HFF-Myc (cell line): ENCODE data around the gene ST13.
"Not testable (repeated sequence)": the region's sequence is repeated elsewhere in the genome, so short reads cannot be mapped to it uniquely, and the experiment has no call there.

Experiments
- DNase-seq: peaks from one replicate; pipeline ENCODE4 v3.0.0-alpha.2; 2011; ENCODE audit warnings: low read depth; ENCODE audit errors: extremely low read depth
- H3K4me3 ChIP-seq: replicated peaks from 2 replicates; pipeline ENCODE4 v1.5.1; 2011; ENCODE audit warnings: low read depth, mild to moderate bottlenecking, control low read depth, low read length
- CTCF ChIP-seq: IDR thresholded peaks from 2 replicates; pipeline ENCODE4 v1.5.1; 2012; ENCODE audit warnings: mild to moderate bottlenecking, low read depth, low read length, control low read depth; ENCODE audit errors: missing control alignments

Gene ST13

DNA sequence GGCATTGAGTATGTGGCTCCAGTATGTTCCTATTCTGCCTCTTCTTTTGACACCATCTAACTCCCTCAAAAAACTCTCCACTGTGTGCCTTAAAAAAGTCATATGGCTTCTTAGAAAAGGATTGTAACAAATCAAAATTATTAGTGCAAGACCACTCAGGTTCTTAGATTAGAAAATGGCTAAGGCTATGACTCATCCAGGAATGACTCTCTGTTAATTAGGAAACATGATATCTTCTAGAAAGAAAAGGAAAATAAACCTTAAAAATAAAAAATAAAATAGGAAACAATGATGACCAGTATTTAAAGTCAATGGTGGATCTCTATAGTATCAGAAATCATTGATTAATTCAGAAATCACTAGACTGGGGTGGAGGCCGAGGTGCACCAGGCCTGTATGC, 59.0 kb downstream of the ST13 start:
- no peak overlapping the region for H3K4me3 ChIP-seq
- no peak for TF ChIP-seq CTCF
- DNase-seq = no peak

DNA sequence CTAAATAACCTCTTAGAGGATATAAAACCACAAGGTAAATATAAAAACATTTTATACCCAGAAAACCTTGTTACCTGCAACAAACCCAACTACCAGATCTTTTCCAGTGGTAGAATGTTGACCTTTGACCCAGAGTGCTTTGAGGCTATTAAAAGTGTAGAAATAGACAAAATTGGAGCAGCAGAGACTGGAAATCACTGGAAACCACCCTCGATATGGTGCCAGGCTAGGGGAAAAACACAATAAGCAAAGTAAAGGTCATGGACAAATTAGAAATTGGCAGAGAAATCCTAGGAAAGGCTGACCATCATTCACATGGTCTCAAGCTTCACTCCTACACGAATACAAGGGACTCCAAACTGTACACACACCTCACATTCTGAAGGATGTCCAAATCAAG, 64.0 kb downstream of the ST13 start:
- no peak overlapping the region for H3K4me3 ChIP-seq
- no peak for TF ChIP-seq CTCF
- no peak for DNase-seq

DNA sequence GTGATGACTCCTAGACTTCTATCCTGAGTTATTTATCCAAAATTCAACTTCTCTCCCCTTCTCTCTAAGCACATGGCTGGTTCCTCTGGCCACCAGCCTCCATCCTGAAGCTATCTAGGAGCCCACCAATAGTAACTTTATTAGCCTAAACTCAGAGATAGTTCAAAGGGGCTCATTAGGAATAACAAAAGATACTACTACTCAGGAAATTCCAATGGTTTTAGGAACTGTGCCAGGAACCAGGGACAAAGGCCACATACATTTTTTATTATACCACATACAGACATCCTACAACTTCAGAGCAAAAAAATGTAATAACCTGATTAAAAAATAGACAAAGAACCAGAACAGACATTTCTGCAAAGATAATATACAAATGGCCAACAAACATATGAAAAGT, 65.2 kb downstream of the ST13 start:
- no peak for TF ChIP-seq CTCF
- DNase-seq = peak; percentile 25
- no peak overlapping the region for H3K4me3 ChIP-seq

GRCh38 chr22:40789131-40789530, 67.3 kb downstream of the ST13 start:
- no peak overlapping the region for H3K4me3 ChIP-seq
- DNase-seq = no peak
- no peak for TF ChIP-seq CTCF

DNA sequence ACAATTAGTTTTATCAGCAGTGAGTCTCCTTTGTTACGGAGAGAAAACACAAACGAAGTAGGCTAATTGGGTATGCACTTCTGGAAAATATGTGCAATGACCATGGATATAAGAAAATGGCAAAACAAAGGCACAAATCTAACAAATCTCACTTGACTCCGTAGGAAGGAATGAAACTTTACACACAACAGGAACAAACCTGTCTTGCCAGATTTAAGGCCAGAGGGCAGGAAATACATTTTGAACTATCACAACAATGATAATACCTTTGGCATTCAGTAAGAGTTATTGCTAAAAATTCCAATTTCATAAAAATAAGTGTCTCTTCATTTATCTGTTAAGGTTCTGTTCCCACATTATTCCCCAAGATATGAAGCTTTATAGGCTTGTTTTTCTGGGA, 73.9 kb downstream of the ST13 start:
- H3K4me3 ChIP-seq = no peak overlapping the region
- no peak for DNase-seq
- TF ChIP-seq CTCF = no peak

- not testable (repeated sequence) for H3K4me3 ChIP-seq, DNase-seq
These were observed 74.7 kb downstream of the ST13 start for GRCh38 chr22:40781749-40782148.
